GM18861 (cell line): ENCODE results near the gene FERMT2.

ENCODE experiments used
- ATAC-seq: cut with Tn5 transposase; IDR thresholded peaks from one replicate; pipeline ENCODE4 v1.9.1; 2021; ENCODE audit not compliant: unreplicated experiment

Gene FERMT2

DNA sequence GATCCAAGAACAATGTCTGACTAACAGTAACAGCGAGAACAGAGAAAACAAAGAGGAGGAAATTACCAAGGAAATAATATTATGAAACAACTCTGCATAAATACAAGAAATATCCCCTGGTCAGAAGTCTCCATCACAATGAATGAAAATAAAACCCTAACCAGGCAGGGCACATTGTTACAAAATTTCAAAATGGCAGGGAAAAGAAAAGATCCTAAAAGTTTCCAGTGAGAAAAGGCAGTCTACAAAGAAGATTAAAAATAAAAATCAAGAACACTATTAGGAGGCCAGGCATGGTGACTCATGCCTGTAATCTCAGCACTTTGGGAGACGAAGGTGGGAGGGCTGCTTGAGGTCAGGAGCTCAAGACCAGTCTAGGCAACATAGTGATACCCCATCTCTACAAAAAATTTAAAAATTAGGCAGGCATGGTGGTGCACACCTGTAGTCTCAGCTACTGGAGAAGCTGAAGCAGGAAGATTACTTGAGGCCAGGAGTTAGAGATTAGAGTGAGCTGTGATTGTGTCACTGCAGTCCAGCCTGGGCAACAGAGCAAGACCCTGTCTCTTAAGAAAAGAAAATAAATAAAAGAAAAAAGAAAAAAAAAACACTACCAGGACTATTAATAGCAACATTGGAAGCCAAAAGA is 47.8 kb downstream of the FERMT2 start:
- ATAC-seq, result no peak

DNA sequence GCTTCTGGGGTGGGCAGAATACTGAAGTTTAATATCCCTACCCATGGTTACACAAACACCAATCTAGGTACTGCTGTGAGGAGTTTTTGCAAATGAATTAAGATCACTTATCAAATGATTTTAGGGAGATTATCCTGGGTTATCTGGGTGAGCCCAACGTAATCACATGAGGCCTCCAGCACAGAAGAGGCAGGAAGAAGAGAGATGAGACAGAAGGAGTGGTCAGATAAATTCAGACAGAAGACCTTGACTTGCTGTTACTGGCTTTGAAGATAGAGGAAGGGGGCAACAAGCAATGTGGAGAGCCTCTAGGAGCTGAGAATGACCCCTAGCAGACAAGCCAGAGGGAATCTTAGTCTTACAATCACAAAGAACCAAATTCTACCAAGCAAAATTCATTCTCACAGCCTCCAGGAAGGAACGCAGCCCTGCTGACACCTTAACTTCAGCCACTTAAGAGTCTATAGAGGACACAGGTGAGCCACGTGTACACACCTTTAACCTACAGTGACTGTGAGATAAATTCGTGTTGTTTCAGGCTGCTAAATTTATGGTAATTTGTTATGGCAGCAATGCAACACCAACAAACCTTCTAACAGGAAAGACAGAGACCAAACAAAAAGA is 49.4 kb downstream of the FERMT2 start:
- no peak for ATAC-seq

DNA sequence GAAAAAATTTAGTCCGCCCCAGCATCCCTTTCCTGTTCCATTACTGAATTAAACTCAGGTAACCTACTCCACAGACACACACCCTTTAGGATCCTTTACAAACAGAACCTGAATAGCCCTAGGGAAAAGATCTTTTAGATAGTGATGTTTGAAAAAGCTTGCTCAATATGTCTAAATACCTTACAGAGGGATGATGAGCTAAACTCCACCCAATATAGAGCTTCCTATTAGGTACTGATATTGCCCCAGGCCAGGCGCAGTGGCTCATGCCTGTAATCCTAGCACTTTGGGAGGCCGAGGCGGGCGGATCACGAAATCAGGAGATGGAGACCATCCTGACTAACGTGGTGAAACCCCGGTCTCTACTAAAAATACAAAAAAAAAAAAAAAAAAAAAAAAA is 50.1 kb downstream of the FERMT2 start:
- no peak for ATAC-seq

DNA sequence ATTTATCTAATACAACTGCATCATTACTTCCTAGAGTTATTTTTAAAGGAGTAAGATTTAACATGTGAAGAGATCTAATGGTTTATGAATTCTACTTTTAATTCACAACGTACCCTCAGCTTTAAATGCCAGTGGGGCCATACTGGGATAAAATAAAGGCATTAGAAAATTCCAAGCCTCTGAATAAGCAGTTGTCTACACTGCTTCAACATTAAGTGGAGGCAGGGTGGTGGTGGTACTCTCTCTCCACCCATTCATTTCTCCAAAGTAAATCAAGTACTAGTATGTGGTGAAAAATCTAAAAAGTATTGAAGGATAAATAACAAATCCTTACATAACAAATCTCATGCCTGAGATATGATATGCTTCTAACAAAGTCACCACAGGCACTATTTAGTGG is 52.4 kb downstream of the FERMT2 start:
- no peak for ATAC-seq

DNA sequence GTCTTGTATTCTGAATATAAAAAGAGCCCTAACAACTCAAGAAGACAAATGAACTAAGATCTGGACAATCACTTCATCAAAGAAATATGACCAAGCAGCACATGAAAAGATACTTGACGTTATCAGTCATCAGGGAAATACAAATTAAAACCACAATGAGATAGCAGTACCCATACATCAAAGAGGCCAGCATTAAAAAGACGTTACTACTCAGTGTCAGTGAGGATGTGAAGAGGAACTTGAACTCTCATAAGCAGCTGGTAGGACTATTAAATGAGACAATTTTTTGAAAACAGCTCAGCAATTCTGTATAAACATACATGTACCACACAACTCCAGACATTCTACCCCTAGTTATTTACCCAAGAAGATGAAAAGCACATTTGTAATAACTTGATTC is 55.9 kb downstream of the FERMT2 start:
- no peak for ATAC-seq

DNA sequence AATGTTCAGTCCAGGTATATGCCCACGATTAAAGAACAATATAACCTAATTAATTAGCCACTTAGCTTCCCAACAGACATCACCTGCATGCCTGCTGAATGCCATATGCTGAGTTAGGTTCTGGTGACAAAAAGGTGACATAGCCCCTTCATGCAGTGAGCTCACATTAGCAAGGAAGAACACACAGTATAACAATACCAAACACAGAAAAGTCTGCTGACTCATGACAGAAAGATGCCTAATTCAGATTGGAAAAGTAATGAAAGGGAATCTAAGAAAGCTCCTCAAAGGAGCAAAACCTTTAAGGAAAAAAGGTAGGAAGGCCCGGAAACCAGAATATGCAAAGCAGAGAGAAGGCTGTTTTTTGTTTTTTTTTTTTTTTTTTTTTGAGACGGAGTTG is 59.0 kb downstream of the FERMT2 start:
- ATAC-seq, result no peak

DNA sequence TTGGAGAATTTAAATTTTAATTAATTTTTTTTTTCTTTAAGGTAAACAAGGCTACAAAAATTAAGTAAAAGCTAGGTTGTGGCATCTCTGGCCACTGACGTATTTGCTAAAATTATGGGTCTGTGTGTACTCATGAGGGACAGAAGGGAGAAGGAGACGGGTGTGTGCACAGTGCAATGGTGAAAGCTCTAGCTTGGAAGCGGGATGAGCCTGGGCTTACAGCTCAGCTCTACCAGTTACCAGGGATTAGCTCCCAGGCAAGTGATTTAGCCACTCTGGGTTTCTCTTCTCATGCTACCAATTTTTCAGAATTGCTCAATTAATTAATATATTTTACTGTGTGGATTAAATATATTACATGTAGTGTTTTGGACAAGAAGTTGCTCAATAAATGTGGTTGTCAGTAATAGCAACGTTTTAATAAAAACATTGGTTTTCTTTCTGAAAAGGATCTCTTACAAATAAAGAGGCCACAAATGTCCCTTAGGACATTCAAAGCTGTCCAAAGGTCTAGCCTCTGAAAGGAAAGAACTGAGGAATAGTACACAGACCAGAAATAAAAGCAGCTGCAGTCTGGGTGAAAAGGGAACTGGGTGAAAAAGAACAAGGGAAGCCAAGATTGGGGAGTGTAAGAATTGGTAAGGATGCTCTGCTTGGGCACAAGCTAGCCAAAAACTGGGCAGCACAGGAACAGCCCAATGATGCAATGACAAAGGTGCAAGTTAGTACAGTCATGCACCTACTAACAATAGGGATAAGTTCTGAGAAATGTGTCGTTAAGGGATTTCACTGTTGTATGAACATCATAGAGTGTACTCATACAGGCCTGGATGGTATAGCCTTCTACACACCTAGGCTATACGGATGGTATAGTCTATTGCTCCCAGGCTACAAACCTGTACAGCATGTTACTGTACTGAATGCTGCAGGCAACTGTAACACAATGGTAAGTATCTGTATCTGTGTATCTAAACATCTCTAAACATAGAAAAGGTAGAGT is 61.7 kb downstream of the FERMT2 start:
- no peak for ATAC-seq

DNA sequence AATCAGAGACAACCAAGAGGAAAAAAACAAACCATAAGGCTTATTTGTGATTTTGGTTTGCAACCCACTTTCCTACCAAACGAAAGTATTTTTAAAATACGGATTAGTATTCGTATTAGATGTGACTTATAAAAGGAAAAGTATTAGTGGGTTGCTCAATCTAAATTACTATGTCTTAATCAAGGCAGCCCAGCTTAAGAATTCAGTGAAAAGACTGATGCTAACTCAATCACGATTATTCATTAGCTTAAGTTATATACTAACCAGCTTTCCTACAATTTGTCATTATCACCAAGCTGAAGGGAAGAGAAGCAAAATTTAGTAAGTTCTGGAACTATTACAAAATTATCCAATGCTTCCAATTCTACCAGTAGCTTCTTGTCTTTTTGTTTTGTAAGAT is 62.7 kb downstream of the FERMT2 start:
- ATAC-seq, result no peak

DNA sequence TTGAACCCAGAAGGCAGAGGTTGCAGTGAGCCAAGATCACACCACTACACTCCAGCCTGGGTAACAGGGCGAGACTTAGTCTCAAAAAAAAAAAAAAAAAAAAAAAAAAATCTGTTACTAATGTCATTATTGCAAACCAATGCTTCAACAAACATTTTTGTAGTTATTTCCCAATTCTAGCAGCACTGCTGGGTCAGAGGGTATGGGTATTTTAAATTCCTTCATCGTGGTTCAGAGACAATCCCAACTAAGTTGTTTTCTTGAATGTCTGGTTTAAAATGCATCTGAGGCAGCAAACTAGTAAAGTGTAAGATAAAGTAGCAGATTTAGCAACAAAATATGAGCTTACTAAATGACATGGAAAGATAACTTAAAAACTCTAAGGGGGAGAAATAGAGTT is 65.6 kb downstream of the FERMT2 start:
- no peak for ATAC-seq

DNA sequence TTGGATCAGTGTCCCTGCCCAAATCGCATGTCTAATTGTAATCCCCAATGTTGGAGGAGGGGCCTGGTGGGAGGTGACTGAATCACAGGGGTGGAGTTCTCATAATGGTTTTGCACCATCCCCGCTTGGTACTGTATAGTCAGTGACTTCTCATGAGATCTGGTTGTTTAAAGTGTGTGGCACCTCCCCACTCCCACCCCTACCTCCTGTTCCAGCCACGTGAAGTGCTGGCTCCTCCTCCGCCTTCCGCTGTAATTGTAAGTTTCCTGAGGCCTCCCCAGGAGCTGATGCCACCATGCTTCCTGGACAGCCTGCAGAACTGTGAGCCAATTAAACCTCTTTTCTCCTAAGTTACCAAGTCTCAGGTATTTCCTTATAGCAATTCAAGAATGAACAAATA is 67.2 kb downstream of the FERMT2 start:
- no peak for ATAC-seq

DNA sequence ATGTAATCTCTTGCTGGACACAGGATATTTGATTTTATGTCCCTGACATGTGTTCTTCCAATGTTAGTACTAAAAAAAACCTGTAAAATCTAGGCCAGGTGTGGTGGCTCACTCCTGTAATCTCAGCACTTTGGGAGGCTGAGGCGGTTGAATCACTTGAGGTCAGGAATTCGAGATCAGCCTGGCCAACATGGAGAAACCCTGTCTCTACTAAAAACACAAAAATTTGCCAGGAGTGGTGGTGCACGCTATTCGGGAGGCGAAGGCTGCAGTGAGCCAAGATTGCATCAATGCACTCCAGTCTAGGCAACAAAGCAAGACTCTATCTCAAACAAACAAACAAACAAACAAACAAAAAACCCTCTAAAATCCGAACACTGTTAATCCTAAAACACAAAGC is 68.0 kb downstream of the FERMT2 start:
- ATAC-seq, result no peak

DNA sequence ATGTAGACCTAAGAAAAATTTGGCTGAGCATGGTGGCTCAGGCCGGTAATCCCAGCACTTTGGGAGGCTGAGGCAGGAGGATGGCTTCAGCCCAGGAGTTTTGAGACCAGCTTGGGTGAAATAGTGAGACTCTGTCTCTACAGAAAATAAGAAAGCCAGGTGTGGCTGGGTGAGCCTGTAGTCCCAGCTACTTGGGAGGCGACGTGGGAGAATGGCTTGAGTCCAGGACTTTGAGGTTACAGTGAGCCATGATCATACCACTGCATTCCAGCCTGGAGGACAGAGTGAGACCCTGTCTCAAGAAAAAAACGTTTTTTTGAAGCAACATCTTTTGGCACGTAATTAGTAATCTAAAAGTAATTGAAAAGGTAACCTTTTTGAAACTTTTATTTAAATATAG is 70.9 kb downstream of the FERMT2 start:
- no peak for ATAC-seq

DNA sequence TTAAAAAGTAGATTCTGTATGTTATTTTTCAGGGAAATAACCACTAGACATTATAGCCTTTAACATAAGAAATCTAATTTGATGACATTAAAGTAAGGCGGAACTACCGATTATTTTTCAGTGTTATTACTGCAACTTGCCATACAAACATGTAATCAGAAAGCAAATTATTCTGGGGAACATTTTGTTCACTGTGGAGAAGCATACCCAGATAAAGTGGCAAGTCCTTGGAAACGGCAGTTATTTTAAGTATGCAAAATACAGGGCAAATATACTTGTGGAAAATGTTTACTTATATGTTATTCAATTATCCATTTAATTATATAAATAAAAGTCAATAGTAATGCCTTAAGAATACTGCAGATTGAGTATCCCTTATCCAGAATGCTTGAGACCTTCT is 71.9 kb downstream of the FERMT2 start:
- ATAC-seq, result no peak

DNA sequence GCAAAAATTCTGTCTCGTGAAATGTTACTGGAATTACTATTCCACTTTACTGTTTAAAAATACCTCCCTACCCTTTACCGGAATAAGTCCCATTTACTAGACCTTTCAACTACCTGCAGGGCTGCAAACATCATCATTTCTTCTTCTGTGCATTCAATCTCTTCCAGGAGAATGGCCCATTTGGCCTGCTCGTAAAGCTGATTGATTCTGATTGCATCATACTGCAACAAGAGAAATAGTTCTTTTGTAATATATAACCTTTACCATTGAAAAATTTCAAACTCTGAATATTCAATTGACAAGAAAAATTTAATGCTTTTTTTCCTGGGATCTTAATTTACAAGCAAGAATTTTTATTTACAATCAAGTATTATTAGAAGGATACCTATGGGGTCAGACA is 72.4 kb downstream of the FERMT2 start:
- ATAC-seq, result no peak

DNA sequence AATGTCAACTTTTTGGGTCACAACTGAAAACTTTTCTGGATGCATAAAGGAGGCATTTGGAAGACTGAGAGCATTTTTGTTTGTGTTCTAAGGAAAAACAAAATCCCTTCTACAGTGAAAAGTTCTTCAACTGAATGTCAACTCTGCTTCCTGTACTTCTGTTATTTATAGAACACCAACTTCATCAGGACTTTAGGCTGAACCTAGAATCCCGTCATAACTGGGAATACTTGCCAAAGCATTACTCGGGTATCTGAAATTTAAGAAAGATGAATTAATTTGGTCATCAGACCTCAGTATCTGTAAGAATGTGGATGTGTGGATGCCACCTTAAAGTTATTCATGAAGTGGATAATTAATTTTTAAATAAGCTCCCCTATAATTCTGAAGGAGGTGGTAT is 73.2 kb downstream of the FERMT2 start:
- no peak for ATAC-seq

DNA sequence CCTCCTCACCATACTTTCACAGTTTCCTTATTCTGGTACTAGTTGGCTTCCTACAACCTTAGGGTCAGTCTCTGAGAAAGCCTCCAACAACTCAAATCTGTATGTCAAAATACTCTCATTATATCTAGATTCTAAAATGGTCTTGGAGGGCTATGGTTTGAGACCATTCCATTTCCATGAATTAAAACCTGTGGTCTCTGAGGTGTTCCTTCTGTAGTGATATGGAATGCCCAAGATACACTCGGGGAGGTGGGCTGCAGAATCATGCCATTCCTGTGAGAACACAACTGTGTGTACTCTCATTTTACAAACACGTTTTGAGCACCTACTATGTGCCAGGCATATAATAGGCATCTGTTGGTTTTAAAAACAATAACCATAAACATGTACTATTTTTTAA is 74.0 kb downstream of the FERMT2 start:
- ATAC-seq, result no peak

DNA sequence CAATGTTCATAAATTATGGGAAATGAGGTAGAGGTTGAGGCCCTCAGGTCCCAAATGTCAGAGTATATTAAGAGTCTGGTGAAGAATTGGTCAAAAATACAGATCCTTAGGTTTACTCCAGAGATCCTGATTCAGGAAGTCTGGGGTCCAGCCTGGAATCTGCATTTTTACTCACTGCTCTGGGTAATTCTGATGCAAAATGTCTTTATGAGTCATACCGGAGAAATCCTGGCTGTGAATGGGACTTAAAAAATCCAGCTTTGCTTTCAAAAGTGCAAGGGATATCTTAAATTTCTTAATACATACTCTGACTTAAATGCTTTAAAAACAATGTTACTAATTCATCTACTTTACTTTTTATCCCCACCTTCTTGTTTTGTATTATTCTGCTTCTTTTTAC is 74.5 kb downstream of the FERMT2 start:
- no peak for ATAC-seq

DNA sequence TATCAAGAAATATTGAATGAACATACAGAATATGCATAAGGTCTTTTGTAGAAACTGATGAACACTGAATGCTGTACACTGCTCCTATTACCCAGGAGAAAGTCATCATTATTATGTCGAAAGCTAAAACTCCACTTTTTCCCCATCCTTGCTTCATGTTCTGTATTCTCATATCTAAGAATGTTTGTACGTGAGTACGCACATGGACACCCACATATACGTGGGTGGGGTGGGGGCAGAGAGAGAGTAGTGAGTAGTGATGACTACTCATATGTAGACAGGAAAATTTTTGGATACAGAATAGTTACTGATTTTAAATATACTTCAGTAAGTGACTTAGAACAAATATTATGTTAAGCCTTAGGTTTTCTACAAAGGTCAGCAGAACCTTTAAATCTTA is 75.1 kb downstream of the FERMT2 start:
- no peak for ATAC-seq

DNA sequence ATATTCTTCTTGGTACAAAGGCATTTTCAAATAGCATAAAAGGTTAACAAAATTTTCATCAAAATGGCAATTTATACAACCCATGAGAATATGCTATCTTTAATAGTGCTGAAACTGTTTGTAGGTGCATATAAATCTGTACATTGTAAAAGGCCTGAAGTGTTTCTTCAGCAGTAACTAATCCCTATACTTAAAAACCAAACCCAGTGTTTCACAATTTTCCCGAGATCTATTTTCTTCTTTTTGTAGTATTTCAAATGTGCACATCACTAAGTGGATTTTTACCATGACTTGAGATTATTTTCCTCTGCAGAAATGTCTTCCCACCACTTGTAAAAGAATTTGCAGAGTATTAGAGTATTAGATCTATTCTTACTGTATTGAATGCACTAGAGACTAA is 76.5 kb downstream of the FERMT2 start:
- no peak for ATAC-seq

DNA sequence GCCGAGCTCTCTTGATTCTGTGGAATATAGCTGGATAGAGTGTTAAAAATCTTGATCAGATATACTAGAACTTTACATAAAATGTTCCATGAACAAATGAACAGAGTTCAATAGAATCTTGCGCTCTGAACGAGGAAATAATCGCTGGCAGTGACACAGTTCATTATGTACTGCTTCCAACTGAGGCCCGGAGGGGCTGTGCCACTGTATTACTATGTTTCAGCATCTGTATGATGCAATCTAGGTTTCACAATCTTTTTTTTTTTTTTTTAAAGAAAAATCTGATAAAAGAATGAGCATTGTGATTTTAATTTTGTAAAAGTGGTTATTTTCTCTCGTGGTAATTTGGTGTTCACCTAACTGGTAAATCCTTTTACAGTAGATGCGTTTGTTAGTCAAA is 77.2 kb downstream of the FERMT2 start:
- ATAC-seq, result no peak

DNA sequence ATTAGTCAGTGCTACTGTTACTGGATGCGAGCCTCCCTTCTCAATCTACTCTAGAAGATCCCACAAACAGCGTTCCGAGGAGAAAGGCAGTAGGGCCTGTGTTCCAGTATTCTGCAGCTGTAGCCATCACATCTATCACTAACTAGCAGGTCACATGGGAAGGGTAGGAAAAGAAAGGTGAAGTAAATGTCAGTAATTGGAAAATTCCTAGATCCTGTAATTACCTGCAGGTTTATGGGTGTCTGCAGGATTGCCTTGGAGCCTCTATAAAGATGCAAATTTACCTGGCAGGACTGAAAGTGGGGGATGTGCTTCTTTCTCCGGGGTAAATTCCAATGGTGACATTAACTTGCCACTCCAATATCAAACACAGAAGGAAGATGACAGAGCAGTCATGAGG is 77.8 kb downstream of the FERMT2 start:
- no peak for ATAC-seq

DNA sequence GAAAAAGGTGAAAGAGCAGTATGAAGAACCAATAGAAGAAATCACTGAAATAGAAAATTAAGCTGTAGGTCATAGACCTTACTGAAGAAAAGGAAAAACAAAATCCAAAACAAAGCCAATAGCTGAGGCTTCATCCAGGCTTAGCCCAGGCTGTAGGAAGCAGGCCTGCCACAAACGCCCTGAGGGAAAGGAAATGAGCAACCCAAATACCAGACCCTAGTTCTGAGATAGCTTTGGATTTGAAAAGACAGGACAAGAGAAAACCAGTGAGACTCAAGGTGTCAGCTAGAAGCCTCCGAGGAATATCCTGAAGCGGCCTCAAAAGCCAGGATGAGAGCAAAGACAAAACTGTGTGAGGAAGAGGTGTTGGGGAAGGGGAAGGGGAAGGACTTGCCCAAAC is 79.2 kb downstream of the FERMT2 start:
- ATAC-seq, result no peak
